Gastrocnemius medialis (tissue), 4 donors: ENCODE measurements around the gene GAS7.

Experiments
- CTCF ChIP-seq, 5 experiments: fragments of 450-650 bp in 3 of 5; fragments of 200-600 bp in 2 of 5; sonication (generic) in 2 of 5; IDR thresholded peaks in 4 of 5; conservative IDR thresholded peaks in 1 of 5; 1 replicate in 4 of 5; 2 replicates in 1 of 5; pipeline ENCODE4 v1.5.1; 2016 to 2019; ENCODE audit warnings: antibody characterized with exemption in 5 of 5, mild to moderate bottlenecking in 3 of 5, moderate library complexity in 3 of 5
- POLR2A ChIP-seq, 2 donors: fragments of 450-650 bp; IDR thresholded peaks; one replicate each; pipeline ENCODE4 v1.6.1; 2017; ENCODE audit warnings: antibody characterized with exemption in 2 of 2, mild to moderate bottlenecking in 2 of 2, moderate library complexity in 2 of 2

- TF ChIP-seq CTCF (IDR thresholded peaks at IDR 0.05 in 4 of 5, conservative IDR thresholded peaks at IDR 0.05 in 1 of 5), result no peak
- no peak for TF ChIP-seq POLR2A (IDR thresholded peaks at IDR 0.05)
Measured at GRCh38 chr17:10200645-10201044, 2.2 kb upstream of the GAS7 start.
